Activated CD4-positive, alpha-beta T cell treated with anti-CD3 and anti-CD28 coated beads for 24 hours (primary cell): ENCODE data around the gene MPPE1.
"Not testable (repeated sequence)": the region's sequence is repeated elsewhere in the genome, so short reads cannot be mapped to it uniquely, and the experiment has no call there.

Source experiments
- DNase-seq, 2 donors: peaks; one replicate each; pipeline ENCODE4 v3.0.0-alpha.2; 2020; ENCODE audit warnings: low read depth in 2 of 2

Gene MPPE1, protein sequence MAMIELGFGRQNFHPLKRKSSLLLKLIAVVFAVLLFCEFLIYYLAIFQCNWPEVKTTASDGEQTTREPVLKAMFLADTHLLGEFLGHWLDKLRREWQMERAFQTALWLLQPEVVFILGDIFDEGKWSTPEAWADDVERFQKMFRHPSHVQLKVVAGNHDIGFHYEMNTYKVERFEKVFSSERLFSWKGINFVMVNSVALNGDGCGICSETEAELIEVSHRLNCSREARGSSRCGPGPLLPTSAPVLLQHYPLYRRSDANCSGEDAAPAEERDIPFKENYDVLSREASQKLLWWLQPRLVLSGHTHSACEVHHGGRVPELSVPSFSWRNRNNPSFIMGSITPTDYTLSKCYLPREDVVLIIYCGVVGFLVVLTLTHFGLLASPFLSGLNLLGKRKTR

DNA sequence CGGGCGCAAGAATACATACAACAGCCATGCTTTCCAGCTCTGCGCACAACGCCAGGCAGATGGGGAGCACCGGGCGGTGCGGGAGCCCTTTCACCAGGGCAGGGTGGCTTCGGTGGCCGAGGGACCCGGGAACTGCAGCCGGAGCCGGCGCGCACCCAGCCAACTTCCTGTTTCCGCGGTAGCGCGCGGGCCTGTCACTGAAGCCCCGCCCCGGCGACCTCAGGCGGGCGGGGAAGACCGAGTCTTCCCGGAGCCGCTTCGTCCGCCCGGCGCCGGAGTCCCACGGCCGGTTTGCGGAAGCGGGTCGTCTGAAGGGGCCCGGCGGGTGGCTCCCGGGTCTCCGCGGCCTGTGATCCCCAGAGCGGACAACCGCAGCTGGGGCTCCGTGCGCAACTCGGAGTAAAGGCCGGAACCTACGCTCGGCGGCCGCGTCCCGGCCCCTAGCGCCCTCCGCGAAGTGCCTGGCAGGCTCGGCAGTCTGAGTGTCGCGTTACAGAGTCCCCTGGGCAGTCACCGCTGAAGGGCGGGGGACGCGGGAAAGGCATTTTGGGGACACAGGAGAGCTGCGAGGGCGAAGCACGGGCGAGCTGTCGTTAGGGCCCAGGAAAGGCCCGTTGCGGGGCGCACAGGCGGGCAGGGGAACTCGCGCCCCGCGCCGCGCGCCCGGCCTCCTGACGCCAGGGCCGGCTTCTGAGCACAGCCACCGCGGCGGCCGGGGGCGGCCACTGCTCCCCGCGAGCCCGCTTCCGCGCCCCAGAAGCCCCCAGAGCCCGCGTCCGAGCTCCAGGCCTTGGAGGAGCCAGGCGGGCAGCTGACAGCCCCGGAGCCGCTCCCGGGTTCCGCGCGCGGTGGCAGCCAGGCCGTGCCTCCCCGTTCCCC lies at the start of gene MPPE1:
Gene MPPE1 (minus strand): TSS at position 136 of the 879 bp plus-strand sequence. CDS start 11,053 bp downstream, outside the sequence.
- peak; percentile 71 to 83 for DNase-seq

DNA sequence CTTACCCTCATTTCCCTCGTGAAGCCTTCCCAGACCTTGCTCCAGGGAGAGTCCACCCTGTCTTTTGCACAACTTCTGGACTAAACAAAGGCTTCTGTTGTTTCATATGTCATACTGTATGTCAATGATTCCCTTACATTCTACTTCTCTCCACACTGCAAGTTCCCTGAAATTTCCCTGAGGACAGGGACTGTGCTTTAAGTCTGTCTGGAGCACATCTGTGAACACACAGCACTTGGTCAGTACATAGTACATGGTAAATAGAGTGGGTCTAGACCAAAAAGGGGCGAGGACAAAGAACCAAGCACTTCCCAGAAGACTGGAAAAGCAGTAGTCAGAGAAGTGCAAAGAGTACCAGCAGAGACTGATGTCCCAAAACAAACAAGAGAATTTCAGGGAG lies 49.5 kb upstream of the MPPE1 start:
- no peak for DNase-seq

DNA sequence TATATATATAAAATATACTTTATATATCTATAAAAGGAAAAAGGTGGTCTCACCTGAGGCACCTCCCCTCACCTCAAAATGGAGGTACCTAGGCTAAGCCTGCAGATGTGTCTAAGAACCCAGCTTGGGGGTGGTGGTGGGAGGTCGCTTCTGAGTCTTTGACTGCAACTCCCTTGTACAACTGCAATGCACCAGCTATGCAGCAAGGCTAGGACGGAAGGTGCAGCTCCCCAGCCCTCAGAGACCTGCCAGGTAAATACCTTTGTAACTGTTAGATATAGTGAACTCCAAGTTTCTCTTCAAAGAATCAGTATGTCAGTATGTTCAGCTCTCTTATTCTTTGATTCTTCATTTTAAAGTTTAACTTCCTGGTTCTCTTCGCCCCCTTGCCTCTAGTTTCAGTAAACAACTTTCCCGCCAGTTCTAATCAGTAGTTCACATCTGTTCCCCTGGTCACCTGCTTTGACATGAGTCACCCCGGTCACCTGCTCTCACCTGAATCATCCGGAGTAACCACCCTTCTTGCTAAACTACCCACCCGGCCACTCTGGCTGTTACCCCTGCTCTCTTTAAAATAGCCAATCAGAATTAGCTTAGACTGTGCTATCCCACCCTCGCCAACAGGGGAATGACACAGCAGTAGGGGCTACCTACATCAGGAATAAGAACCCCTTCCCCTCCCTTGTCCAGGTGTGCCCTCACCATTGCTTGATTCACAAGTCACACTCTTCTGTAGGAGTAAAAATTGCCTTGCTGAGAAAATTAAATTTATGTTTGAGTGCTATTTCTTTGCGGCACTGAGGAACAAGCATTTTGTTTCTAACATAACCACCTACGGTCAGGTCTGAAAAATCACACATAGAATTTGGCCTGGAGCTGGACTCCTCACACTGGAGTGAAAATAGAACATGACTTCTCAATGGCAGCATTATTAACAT lies 48.5 kb upstream of the MPPE1 start:
- no peak for DNase-seq

DNA sequence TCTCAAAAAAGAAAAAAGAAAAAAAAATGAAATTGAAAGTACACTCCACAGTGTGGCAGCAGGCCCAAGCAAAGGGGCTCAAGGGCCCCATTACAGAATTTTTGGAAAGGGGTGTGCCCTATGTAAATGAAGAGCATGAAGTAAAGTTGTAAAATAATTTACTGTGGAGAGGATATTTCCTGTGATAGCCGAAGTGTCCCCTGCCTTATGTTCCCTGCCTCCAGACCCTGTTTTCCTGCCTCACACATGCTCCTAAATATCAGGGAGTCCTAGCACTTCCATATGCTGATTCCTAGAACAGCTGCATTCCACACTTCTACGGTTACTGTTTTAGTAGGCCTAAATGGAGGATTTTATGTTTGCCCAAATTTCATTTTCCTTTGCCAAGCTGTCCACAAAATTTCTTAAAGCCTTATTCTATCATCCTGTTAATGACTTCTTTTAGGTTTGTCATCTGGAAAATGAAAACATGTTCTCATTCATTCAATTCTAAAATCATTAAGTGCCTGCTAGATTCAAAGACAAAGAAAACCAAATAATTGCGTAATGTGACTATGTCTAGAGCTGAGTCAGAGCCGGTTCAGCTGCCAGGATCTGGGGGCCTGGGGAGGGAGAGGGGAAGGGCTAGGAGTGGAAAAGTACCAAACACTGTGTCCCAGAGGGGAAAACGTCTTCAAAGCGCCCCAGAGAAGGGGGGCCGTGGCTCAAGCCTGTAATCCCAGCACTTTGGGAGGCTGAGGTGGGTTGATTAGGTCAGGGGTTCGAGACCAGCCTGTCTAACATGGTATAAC lies 47.3 kb upstream of the MPPE1 start:
- no peak for DNase-seq

DNA sequence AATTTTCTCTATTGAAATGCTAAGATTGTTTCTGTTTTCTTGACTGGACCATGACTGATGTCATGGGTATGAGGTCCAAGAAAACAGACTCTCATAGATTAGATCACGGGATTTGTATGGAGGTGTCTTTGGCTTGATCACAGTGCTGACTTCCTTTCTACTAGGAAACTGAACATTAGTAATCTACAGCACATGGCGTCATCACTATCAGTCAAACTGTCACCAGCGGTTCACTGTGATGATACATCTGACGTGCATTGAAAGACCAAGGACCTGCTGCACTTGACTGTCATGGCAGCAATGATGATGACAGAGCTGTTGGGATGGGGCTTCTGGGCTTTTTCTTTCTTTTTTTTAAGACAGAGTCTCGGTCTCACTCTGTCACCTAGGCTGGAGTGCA lies 45.0 kb upstream of the MPPE1 start:
- no peak for DNase-seq

DNA sequence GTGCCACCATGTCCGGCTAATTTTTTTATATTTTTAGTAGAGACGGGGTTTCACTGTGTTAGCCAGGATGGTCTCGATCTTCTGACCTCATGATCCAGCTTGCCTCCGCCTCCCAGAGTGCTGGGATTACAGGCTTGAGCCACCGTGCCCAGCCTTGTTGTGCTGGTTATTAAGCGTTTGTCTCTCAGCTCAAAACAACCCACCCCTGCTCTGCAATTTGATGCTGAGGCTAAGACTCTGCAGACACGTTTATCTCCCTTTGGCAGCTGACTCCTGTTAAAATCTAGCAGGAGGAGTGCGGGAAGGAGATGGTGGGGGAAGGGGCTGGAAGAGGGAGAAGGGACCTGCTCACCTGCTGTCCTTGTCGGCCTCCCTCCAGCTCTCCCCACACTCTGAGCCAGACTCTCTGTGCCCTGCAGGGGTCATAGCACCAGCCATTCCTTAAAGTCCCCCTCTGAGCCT lies 43.3 kb upstream of the MPPE1 start:
- DNase-seq: no peak

DNA sequence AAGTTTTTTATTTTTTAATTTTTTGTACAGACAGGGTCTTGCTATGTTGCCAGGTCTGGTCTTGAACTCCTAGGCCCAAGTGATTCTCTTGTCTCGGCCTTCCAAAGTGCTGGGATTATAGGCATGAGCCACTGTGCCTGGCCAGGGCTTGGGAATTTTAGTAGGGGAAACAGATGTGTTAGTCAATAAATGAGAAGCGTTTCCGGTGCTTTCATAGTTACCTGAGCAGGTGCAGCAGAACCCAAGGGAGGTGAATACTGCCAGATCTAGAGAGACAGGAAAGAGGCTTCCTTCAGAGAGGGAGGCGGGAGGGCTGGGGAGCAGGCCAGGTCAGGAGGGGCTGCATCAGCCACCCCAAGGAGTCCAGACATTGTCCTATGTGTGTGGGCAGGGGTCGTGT lies 42.7 kb upstream of the MPPE1 start:
- DNase-seq: no peak

DNA sequence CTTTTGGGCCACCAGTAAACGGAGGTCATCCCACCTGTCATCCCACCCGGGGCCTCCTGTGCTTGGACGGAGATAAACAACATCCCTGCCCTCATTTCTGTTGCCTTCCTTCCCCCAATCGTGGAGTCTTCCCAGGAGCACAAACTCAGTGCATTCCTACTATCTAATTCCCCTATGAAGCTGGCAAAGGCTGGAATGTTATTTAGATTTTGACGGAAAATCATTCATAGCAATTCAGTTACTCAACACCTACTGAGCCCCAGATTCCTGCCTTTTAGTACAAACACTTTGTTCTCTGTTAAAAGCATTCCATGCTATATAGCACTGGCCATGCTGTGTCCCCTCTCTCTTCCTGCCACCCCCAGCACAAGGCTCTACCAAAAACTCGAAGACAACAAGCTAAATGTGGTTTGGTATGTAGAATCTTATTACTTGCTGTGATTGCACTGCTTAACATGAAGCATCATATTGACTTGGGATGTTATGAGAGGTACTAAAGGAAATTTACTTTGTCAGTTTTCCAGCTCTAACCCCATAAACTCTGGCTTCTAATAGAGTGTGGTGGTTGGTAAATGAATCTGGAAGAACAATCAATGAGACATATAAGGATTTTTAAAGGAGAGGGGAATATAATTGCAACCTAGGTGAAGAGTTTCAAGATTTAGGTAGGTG lies 40.9 kb upstream of the MPPE1 start:
- DNase-seq: no peak

DNA sequence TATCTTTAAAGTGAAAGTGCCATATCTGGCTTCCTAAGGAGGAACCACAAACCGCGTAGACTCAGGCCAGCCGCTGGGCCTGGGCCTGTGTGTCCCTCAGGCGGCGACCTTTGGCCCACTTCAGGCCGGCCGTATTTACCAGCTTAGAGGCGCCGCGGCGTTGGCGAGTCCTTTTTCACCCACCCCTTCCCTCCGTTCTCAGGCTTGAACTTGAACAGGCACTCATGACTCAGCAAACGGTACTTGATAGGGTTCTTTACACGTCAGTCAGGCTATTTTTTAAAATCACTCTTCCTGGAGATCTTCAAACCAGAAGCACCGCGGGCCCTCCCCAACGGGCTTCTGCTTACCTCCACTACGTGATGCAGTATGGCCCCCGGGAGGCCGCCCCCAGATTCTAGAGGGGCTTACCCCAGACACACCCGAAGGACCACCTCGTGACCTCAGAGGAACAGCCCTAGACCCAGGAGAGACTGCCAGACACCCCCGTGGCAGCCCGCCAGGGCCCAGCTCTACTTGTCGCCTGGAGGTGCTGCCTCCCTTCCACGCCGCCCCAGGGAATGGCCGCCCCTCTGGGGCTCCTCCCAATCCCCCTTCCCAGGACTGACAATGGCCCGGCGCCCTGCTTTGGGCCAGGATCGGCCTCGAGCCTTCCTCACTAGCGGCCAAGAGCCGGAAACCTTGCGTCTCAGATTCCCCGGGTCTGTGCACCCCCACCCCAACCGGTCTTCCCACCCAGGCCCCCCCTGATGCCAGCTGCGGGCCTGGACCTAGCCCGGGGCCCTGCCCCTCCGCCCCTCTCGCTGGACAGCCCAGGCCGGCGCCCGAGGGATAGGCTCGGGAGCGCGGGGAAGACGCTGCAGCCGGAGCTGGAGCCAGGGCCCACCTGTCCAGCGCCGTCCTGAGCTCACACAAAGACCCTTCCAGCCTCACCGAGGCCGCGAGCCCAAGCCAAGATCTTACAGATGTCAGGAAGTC lies 39.4 kb upstream of the MPPE1 start:
- peak; percentile 42 to 45 for DNase-seq

DNA sequence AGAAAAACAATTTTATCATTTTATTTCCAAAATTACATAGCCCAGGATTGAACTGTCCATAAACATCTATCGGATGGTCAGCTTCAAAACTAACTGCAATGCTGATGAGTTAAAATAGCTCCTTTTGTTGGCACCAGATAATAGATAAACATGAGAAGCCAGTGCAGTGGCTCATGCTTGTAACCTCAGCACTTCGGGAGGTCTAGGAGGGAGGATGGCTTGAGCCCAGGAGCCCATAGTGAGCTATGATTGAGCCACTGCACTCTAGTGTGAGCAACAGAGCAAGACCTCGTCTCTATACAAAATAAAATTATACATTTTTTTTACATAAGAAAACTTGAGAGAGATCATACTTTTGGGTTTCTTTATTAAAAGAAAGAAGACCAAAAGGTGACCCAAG lies 38.6 kb upstream of the MPPE1 start:
- no peak for DNase-seq

DNA sequence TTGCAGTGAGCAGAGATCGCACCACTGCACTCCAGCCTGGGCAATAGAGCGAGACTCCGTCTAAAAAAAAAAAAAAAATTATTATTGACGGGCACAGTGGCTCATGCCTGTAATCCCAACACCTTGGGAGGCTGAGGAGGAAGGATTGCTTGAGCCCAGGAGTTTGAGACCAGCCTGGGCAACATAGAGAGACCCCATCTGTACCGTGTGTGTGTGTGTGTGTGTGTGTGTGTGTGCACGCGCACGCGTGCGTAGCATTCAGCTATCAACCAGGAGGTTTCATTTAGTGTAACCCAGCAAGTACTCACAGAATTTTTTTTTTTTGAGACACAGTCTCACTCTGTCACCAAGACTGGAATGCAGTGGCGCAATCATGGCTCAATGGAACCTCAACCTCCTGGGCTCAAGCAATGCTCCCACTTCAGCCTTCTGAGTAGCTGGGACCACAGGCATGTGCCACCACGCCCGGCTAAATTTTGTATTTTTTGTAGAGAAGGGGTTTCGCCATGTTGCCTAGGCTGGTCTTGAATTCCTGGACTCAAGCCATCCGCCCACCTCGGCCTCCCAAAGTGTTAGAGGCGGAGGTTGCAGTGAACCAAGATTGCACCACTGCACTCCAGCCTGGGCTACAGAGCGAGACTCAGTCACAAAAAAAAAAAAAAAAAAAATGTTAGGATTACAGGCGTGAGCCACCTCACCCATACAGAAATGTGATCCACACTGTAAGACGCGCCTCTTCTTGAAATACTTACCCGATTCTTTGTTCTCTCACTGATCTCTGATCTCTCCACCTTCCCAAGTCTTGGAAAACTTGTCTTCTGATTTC lies 37.9 kb upstream of the MPPE1 start:
- not testable (repeated sequence) for DNase-seq

DNA sequence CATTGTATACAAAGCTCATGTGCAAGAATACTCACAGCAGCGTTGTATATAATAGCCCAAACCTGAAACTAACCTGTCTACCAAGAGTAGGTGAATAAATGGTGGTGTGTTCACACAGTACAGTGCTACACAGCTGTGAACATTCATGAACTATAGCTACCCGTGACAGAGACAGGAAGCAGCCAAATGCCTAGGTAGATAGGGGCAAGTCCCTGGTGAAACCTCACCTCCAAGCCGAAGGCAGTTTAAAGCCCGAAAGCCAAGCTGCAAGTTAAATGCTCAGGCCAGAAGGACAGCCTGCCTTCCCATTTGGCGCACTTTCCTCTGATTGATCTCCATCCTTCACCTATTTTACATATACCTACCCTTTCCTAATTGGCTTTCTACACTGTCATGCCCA lies 36.7 kb upstream of the MPPE1 start:
- no peak for DNase-seq

DNA sequence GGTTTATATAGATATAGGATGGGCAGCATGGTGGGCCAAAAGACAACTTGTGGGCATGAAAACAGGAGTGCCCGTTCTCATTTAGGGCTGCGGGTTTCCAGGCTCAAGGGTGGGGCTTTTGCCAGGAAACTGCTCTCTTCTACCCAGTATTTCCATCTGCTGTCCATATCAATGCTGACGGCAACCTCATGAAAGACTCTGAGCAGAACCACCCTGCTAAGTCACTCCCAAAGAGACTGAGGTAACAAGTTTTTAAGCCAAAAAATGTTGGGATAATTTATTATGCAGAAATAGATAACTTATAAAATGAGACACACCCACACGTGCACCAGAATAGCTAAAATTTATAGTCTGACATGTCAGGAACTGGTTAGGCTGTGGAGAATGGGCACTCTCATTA lies 36.1 kb upstream of the MPPE1 start:
- no peak for DNase-seq

DNA sequence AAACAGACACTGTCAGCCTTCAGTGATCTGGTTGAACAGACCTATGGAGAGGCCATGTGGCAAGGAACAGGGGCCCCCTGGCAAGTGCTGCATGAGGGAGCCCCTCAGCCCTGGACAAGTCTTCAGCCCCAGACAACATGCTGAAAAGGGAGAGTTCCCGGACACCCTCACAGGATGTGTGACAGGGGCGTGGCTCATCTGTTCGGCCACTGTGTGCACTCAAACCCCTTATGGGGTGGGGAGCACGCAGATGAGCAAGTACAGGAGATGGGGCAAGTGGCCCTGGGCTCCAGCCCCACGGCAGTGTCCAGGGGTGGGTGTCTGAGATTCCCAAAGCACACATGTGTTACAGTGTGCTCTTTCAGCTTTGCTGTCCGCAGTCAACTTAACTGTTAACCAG lies 35.4 kb upstream of the MPPE1 start:
- DNase-seq: no peak

DNA sequence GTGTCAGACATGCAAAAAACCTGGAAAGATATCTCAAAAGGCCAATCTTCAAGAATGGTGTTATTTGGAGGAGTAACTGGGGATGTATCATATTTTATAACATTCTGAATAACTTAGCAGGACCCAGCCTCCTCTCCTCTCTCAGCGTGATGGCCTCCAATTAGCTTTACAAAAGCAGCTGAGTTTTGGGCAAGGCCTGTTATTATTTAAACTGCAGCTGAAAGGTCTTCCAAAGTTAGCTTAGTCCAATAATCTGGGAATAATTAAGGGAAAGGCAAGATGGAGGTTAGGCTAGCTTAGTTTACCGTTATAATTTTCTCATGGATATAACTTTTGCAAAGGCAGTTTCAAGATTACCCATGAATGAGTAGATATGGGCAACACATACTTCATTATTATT lies 32.8 kb upstream of the MPPE1 start:
- DNase-seq: no peak

DNA sequence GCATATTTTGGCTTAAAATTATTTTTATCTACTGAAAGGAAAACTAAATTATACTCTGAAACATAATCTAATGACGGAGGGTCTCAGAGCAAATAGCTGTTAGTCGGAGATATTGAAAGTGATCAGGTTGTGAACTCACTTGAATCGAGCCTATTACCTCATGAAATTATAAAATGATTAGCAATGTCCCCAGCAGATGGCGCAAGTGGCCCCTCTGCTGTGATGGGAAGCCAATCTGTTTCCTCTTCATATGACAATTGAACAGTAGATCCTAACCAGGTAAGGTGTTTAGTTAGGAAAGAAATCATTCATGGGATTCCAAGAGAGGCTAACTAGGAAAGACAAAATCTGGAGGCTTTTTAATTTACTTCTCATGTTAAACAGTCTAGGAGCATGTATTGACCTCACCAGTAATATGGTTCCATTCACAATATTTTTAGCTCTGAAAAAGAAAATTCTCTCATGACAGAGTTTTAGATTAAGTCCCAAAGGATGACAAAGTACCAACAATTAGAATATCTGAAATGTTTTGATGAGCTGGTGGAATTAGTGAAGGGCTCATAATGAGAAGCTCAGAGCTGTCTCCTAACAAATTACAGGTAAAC lies 29.9 kb upstream of the MPPE1 start:
- peak; percentile 65 to 68 for DNase-seq

DNA sequence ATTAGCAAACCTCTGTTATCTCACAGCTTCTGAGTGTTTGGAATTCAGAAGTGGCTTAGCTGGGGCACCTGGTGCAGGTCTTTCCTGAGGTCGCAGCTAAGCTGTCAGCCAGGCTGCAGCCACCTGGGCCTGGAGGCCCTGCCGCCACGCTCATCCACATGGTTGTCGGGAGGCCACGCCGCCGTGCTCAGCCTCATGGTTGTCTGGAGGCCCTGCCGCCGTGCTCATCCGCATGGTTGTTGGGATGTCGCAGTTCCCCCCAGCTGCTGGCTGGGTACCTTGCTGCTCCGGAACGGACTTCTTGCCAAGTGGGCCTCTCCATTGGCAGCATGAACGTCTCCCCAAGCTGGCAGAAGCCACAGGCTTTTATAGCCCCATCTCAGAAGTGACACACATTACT lies 24.3 kb upstream of the MPPE1 start:
- no peak for DNase-seq

DNA sequence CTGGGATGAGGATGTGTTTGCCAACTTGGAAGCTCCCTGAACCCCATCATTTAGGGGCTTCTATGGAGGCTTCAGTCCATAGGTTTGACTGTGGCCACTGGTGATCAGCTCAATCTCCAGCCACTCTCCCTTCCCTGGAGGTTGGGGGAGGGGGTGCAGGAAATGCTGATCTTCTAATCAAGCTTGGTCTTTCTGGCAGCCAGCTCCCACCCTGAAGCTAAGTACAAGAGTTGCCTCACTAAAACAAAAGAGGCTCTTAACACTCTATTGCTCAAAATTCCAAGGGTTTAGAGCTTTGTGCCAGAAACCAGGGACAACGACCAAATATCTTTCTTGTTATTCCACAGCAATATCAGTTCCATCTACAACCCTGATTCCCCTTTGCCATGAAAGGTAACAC lies 19.4 kb upstream of the MPPE1 start:
- no peak for DNase-seq
